Stimulated activated CD8-positive, alpha-beta memory T cell treated with anti-CD3 and anti-CD28 coated beads, Interleukin-4, amount 100 ng/mL, for 24 hours (primary cell): ENCODE measurements around the gene FOLR2.

Experiments
- DNase-seq: peaks from one replicate; pipeline ENCODE4 v3.0.0-alpha.2; 2020; ENCODE audit warnings: low read depth

FOLR2 gene

GRCh38 chr11:72229925-72230763, 13.6 kb downstream of the FOLR2 start:
- DNase-seq = no peak

DNA sequence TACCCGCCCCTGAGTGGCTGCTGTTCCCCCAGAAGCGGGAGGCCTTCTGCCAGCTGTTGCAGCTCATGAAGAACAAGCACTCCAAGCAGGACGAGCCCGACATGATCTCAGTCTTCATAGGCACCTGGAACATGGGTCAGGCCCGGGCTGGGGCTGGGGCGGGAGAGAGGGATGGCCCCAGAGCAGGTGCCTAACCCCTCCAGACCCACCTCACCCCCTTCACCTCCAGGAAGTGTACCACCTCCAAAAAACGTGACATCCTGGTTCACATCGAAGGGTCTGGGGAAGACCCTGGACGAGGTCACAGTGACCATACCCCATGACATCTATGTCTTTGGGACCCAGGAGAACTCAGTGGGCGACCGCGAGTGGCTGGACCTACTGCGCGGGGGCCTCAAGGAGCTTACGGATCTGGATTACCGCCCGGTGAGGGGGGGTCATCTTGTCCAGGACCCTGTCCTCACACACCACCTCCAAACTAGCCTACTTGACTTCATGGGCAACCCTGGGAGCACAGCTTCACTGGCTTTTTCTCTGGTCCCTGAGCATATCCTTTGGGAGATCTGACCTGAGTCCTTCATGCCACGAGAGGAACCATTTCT, 14.3 kb downstream of the FOLR2 start:
- no peak for DNase-seq

DNA sequence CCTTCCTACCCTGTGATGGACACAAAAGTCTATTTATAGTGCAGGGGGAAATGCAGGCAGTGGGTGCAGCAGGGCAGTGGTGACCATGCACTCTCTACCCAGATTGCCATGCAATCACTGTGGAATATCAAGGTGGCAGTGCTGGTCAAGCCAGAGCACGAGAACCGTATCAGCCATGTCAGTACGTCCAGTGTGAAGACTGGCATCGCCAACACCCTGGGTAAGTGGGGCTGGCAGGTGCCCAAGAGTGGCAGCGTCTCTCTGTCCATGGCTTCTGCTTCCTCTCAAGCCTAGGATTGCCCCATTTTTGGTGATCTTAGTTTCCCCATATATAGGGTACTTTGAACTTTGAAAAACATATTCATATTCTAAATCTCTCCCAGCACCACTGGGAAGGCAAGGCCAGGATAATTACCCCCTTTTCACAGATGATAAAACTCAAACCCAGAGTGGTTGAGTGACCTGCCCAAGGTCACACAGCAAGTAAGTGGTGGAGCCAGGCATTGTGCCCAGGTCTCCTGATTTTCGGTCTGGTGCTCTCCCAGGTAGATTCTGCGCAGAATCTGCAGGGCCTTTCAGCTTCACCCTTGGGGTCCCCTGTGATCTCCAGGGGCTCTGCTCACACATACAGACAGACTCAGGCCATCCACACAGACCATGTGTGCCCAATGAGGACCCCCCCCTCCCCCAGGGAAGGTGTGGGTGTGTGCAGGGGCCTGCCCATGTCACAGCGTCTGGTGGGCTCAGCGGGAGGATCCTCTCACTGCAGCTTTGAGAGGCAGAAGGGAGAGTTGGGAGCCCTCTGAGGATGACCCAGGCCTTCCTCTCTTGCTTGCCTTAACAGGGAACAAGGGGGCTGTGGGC, 15.0 kb downstream of the FOLR2 start:
- no peak for DNase-seq

DNA sequence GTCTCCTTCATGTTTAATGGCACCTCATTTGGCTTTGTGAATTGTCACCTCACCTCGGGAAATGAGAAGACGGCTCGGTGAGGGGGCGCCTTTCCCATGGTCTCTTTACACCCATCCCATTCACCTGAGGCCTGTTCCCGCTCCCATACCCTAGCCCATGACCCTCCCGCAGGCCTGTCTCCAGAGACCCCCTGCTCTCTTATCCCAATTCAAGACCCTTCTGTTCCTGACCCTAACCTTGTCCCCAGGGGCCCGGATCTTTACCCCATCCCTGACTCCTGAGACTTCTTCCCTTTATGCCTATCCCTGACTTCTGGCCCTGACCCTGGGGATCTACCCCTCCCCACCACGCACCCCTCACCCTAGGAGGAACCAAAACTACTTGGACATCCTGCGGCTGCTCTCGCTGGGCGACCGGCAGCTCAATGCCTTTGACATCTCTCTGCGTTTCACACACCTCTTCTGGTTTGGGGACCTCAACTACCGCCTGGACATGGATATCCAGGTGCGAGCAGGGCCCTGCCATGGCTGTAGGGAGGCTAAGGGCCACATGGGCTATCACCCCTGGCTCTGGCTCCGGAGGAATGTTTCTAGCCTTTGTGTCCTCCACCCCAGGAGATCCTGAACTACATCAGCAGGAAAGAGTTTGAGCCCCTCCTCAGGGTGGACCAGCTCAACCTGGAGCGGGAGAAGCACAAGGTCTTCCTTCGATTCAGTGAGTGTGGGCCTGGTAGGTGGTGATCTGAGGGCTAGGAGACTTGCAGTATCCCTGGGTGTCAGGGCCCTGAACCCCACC, 15.9 kb downstream of the FOLR2 start:
- no peak for DNase-seq

- DNase-seq = no peak
Measured at GRCh38 chr11:72233056-72233772, 16.6 kb downstream of the FOLR2 start.

DNA sequence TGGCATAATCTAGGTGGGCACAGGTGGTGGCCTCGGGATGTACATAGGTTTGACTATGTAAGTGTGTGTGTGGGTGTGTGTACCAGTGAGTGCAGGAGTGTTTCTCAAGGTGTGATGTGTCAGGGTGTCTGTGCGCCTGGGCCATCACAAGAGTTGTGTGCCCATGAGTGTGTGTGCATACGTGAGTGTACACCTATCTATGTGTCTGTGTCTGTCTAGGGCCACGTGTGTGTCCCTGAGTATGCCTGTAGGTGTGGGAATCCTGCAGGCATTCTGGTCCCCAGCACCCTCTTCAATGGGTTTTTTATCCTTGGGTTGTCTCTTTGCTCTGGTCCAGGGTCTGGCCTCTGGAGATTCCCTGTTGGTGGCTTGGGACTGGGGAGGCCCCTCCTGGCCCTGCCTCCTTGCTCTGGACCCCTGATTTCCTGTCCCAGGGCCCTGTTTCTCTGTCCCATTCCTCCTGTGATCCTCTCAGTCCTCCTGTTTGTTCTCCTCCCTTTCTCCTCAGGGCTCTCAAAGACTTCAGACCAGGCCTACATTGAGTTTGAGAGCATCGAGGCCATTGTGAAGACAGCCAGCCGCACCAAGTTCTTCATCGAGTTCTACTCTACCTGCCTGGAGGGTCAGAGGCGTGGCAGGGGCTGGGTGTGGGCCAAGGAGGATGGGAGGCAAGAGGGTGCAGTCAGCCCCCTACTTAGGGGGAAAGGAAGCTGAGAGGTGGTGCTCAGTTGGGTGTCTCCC, 17.3 kb downstream of the FOLR2 start:
- no peak for DNase-seq

GRCh38 chr11:72234514-72234830, 17.9 kb downstream of the FOLR2 start:
- DNase-seq = no peak

- DNase-seq = no peak
Measured at GRCh38 chr11:72234920-72235319, 18.3 kb downstream of the FOLR2 start.

DNA sequence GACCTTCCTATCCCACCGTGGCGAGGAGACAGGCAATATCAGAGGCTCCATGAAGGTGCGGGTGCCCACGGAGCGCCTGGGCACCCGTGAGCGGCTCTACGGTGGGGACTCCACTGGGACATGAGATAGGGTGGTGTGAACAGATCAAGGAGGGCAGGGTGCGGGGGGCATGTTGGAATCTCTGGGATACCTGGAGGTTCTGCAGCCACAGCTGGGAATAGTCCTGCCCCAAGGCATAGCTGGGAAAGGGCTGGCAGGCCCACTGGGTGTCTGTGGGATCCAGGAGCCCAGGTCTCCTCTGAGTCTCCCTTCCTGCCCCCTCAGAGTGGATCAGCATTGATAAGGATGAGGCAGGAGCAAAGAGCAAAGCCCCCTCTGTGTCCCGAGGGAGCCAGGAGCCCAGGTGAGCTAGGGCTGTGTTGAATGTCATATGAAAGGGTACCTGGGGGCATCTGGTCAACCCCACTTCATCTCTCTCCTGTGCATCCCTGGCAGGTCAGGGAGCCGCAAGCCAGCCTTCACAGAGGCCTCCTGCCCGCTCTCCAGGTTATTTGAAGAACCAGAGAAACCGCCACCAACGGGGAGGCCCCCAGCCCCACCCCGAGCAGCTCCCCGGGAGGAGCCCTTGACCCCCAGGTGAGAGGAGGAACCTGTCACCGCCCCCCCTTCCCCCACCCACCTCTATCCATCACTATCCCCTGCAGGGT, 18.9 kb downstream of the FOLR2 start:
- DNase-seq = no peak

GRCh38 chr11:72236083-72236697, 19.6 kb downstream of the FOLR2 start:
- DNase-seq = no peak

- no peak for DNase-seq
Measured at GRCh38 chr11:72236774-72237111, 20.1 kb downstream of the FOLR2 start.

GRCh38 chr11:72237112-72237931, 20.7 kb downstream of the FOLR2 start:
- DNase-seq = no peak

DNA sequence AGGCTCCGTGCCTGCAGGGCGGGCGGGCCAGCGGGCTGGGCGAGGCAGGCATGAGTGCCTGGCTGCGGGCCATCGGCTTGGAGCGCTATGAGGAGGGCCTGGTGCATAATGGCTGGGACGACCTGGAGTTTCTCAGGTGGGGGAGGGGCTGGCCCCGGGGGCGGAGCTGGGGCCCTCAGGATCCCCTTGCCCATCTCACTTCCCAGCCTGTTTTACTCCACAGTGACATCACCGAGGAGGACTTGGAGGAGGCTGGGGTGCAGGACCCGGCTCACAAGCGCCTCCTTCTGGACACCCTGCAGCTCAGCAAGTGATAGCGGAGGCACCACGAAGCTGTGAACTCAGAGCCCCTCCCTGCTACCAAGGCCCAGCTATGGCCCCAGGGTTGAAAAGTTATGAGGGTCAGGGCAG, 21.5 kb downstream of the FOLR2 start:
- peak; percentile 16 for DNase-seq

DNA sequence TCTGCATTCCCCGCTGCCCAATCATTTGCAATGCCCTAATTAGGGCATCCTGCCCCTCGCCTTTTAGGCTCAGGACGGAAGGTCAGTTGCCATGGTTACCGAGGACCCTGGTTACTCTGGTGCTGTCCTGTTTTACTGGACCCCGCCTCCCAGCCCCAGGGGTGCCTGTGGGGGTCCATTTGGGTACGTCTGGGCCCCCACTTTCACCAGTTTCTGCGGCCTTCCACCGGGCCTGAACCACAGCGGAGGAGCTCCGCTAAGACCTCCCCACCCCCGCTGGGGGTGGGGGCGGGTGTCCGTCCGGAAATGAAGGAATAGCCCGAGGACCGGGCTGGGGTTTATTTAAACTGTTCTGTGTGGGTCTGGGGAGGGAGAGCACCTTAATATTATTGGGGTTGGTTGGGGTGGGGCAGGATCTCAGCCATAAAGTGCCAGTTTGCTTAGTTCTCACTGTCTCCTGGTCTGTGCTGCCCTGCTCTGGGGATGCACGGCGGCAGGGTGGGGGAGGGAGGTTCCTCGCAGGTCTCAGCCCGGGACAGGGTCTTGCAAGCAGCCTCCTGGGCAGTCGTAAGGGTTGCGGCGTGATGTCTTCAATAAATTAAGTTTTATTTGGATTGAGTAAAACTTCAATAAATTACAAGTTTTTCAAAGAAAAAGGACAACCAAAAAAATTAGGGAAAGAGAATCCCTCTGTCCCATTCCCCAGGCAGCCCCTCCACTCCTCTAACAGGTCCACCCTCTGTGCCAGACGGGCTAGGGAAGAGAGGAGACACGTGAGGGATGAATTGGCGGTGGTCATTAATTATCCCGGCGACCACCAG, 22.1 kb downstream of the FOLR2 start:
- DNase-seq = no peak

- no peak for DNase-seq
Measured at GRCh38 chr11:72239313-72239848, 22.8 kb downstream of the FOLR2 start.

- no peak for DNase-seq
Measured at GRCh38 chr11:72239849-72240460, 23.4 kb downstream of the FOLR2 start.
